Stimulated activated CD8-positive, alpha-beta memory T cell treated with anti-CD3 and anti-CD28 coated beads, Interleukin-7, amount 100 ng/mL, for 1 hour (primary cell): ENCODE results near the gene ANKRD66.
"Not testable (repeated sequence)": the region's sequence is repeated elsewhere in the genome, so short reads cannot be mapped to it uniquely, and the experiment has no call there.

Source experiments
- DNase-seq, 2 donors: peaks; one replicate each; pipeline ENCODE4 v3.0.0-alpha.2; 2020; ENCODE audit warnings: low read depth in 2 of 2

The ANKRD66 gene

DNA sequence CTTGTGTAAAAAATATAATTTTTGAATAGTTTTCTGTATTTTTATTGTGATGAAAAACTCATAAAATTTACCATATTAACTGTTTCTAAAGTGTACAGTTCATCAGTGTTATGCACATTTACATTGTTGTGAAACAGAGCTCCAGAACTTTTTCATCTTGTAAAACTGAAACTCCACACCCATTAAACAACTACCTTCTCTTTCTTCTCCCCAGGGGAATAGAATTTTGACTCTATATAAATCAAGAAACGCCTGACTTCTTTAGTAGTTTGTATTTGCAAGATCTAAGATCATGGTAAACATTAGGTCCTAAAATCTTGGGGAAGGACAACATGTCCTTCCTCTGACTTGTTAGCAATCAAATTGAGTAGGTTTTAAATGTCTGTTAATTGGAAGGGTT is 9.1 kb downstream of the ANKRD66 start:
- no peak for DNase-seq

DNA sequence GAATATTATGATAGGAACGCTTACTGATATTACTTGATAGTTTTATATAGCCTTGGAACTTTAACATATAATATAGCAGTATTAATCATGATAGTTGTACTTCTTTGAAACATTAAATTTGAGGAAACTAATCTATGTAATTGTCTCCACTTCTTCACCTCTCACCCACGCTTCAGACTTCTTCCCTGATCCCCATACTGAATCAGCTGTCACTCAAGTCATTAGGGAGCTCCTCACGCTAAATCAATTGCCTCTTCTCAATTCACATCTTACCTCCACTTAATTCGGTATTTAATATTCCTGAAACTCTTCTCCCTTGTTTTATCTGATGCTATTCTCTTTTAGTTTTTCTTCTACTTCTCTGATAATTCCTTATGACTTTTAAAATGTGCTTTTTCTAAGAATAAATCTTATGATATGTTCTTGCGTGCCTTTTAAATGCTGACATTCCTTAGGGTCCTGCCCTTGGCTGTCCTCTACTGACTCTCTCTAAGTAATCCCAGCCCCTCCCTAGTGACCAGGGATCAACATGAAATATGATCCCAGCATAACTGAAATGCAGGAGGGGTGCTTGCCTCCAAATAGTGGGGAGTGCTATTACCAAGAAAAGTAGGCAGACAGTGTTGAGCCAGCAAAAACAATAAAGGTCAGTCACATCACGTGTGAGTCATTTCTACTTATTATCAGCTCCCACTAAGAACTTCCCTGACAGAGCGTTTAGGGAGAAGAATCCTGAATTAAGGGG is 9.9 kb downstream of the ANKRD66 start:
- DNase-seq: no peak

DNA sequence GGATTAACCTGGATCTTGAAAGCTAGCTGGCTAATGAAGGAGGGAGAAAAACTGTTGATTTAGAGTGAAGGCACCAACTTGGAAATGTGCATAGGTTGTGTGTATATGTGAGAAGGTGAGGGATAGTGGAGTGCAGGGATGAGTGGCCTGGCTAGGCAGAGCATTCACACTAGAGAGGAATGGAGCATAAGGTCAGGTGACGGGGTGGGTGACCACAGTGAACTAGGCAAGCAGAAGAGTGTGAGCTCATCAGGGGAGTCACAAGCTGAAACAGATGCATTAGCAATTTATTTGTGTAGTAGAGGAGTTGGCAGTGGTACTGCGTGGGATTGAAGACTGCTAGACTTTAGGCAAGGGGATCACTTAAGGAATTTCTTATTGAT is 10.5 kb downstream of the ANKRD66 start:
- DNase-seq: no peak

DNA sequence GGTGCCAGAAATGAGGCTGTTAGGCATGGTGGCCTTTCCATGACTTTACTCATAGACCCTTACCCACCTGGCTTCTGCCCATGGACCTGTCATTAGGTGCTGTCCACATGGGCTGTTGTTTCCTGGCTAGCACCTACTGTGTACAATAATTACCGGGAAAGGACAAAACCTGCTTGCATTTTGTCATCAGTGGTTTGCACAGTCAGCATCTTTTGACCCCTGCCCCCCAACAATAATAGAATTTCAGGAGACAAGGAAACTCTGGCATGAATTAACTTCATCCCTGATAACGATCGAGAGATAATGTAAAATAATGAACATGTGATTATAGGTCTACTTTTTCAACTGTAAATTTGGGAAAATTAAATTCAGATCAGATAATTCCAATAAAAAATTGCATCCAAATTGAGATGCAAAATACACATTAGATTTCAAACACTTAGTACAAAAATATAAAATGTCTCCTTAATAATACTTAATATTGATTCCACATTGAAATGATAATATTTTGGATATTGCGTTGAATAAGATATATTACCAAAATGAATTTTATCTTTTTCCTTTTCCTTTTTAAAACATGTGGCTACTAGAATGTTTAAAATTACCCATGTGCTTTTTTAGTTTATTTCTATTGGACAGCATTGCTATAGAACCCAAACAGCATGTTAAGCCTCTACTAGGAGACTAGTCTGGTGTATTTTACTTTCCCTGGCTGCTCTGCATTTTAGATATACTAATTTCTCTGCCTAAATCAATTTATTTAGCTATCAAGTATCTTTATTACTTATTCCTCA is 12.4 kb downstream of the ANKRD66 start:
- no peak for DNase-seq

DNA sequence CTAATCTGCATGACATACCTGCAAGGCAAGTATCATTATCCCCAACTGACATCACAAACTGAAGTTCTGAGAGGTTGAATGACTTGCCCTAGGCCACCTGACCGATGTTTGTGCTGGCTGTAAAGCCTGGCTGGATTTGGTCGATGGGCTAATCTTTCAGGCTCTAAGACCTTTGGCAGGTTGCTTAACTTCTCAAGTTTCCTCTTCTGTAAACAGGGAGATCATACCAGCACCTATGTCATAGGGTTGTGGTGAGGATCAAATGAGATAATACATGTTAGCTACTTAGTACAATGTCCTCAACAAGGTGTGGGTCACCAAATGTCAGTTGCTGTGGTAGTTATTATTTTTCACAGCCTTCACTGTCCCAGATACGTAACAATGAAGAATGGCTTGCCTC is 14.2 kb downstream of the ANKRD66 start:
- DNase-seq: no peak

DNA sequence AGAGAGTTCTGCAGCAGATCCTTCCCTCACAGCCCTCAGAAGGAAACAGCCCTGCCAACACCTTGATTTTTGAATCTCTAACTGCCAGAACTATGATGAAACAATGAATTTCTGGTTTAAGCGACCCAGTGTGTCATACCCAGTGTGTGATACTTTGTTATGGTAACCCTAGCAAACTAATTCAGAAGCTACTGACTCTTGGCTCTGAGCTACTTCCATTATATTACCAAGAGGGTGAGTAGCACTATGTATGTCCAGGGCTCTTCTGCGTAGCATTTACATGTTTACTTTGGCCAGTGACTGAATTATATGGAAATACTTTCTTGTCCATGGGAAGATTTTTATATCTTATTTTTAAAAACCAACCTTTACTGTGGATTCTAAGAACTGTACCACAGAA is 16.7 kb downstream of the ANKRD66 start:
- no peak for DNase-seq

DNA sequence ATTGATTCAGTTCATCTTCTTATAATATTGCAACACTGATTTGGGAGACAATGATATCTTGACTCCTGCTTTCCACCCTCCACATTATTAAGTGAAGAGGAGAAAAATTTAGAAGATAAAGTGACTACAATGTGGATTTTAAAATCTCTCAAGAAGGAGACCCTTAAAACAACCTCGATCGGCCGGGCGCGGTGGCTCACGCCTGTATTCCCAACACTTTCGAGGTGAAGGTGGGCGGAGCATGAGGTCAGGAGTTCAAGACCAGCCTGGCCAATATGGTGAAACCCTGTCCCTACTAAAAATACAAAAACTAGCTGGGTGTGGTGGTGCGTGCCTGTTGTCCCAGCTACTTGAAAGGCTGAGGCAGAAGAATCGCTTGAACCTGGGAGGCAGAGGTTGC is 17.5 kb downstream of the ANKRD66 start:
- DNase-seq: not testable (repeated sequence)

DNA sequence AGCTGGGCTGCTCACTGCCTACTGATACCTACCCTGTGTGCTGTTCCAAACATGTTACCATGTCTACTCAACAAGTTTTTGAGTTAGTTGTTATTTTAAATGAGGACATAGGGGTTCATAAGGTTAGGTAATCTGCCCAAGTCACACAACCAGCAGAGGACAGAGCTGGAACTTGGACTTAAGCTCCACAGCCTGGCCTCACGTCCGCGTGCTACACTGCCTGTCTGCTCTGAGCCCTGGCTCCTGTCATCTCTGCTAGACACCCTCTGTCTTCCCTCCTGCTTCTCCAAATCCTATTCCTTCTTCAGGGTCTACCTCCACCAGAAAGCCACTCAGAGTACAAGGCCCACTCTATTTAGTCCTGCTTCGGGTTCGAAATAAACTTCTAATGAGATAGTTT is 18.2 kb downstream of the ANKRD66 start:
- no peak for DNase-seq

DNA sequence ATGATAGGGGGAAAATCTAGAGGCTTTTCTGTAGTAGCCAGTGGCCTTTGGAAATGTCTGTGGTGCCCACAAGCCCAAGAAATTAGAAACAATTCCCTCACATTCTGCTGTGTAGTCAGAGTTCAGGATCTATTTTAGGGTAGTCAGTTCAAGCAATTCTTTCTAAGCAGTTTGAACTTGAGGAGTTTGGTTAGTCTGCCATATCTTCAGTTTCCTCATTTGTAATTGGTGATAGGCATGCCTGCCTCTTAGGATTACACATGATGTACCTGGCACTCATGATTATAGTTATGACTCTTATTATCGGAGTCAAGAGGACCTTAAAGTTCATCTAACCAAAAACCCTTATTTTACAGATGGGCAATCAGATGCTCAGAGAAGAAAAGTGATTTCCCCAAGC is 25.3 kb downstream of the ANKRD66 start:
- no peak for DNase-seq

DNA sequence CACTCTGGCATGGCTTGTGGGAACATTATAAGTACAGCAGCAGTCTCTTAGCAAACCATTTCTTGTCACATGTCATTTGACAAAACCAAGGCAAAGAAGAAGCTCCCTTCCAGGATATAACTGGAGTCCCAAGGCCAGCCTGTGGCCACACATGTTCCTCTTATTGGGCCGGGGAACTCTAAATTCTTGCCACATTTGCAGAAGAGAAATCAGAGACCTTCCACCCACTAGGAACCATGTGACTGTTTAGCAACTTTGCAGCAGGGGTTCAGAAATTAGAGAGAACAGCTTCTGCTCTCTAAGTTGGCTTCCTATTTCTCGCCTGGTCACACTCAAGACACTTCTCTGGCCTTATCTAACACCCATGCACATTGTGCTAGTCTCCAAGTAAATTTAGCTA is 26.0 kb downstream of the ANKRD66 start:
- DNase-seq: no peak

DNA sequence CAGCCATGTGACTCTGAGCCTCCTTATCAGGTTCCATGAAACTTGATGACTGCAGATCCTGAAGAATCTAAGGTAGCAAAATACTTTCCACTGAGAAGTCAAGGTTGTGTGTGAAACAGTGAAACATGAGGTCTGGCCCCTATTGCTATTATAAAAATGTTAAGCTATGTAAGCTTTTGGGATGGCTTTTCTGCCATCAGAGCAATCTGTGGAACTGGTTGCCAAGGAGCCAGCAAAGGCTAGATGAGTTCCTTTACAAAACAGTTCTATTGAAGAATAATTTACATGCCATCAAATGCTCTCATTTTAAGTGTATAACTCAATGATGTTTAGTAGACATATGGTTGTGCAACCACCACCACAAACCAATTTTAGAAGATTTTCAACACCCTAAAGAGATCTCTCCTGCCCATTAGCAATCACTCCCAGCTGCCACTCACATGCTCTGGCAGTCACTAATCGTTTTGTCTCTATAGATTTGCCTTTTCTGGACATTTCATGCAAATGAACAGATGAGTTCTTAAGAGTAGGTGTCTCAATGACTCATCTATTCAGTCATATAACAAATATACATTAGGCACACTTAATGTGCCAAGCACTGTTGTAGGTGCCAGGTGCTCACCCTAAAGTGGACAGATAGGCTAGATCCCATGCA is 26.6 kb downstream of the ANKRD66 start:
- DNase-seq: no peak

DNA sequence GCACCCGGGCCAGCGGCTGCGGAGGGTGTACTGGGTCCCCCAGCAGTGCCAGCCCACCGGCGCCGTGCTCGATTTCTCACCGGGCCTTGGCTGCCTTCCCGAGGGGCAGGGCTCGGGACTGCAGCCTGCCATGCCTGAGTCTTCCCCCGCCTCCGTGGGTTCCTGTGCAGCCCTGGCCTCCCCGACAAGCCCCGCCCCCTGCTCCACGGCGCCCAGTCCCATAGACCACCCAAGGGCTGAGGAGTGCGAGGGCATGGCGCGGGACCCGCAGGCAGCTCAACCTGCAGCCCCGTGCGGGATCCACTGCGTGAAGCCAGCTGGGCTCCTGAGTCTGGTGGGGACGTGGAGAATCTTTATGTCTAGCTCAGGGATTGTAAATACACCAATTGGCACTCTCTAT is 28.0 kb downstream of the ANKRD66 start:
- not testable (repeated sequence) for DNase-seq

DNA sequence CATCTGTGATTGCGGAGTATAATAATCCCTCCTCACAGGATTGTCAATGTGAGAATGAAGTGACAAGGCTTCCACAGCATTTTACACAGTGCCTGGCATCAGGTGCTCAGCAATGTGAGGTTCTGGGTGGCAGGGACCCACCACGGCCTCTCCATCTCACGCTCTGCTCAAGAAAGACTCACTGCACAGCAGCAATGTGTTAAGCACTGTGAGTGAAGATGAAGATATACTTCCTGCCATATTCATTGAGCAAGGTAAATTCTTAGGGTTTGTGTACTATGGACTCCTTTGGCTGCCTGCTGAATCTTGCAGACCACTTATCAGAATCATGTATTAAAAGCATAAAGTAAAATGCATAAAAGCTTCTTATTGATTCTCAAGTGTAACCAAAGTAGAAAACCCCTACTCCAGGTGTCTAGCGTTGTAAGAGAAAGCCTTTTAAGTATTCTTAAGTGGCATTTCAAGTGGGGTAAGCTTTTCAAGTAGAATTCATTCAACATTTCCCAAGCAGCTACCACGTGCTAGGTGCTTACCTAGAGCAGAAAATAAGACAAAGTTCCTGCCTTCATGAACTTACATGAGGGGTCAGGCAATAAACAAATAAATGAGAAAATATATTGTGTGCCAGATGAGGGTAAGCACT is 29.5 kb downstream of the ANKRD66 start:
- DNase-seq: no peak

DNA sequence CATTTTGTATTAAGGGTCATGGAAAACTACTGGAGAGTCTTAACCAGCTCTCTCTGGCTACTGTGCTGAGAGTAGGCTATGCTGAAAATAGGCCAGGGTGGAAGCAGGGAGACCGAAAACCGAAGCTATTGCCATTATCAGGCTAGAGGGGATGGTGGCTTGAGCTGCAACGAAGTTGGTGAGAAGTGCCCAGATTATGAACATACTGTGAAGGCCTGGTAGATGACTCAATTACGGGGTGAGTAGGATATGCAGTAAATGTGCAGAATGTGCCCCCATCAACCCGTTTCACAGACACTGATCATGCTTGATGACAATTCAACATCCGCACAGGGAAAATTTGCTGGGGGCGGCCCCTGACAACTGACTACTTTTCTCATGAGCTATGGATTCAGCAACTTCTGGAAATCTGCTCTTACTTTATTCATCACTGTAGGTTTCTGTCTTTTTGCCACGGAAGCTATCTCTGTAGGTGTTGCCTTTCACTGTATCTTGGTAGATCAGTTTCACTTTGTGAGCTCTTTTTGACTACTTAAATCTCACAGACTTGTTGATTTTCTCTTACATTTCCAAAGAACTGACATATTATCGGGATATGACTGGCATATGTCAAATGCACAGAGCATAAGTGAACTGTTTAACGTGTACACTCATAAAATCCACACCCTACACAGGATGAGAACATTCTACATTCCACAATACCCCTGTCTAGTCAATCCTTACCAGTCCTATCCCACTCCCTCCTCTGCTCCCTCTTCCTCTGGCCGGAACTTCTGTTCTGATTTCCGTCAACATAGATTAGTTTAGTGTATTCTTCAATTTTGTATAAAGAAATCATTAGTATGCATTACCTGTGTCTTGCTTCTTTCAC is 31.0 kb downstream of the ANKRD66 start:
- DNase-seq: no peak

DNA sequence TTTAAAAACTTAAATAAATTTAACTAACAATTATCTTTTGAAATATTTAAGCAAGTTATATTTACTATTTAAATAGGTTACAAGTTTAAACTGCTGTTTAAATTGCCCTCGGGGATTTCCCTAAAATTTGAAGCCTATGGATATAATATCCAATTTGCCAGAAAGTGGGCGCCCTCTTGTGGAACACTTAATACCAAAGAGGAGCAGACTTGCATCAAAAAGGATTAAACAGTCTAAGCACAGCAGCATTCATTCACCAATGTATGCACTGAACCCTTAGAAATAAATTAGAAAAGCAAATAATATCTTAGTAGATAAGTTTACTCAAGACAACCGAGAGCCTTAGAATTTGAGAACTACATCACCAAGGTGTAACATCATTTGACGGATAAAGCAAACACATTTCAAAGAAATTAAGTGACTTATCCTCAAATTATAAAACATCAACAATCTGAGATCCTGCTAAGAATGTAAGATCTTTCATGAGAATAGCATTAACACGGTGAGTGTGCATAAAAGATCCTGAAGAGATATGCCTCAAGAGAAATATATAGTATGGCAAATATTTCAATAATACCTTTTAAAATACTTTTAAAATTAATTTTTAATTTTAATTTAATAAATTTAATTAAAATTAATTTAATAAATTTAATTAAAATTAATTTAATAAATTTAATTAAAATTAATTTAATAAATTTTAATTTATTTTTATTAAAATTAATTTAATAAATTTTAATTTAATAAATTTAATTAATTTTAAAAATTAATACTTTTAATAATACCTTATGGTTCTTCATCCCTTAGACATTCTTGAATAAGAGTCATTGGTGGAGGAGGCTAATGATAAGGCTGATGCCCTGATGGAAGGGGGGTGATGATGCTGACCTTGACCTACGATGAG is 35.0 kb downstream of the ANKRD66 start:
- DNase-seq: no peak

DNA sequence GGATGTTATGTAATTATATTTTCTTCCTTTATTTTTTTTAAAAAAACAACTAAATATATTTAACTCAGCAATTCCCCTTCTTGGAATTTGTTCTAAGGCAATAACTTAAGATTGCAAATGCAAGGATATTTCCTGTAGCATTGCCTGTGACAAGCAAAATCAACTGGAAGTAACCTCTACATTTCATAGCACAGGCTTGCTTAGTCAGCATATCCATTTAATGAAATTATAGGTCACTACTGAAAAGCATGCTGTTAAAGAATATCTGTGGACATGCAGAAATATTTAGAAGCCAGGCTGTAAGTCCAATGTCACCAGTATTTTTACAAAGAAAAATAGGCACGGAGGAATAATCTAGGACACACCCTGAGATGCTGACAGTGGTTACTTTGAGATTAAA is 37.8 kb downstream of the ANKRD66 start:
- no peak for DNase-seq

DNA sequence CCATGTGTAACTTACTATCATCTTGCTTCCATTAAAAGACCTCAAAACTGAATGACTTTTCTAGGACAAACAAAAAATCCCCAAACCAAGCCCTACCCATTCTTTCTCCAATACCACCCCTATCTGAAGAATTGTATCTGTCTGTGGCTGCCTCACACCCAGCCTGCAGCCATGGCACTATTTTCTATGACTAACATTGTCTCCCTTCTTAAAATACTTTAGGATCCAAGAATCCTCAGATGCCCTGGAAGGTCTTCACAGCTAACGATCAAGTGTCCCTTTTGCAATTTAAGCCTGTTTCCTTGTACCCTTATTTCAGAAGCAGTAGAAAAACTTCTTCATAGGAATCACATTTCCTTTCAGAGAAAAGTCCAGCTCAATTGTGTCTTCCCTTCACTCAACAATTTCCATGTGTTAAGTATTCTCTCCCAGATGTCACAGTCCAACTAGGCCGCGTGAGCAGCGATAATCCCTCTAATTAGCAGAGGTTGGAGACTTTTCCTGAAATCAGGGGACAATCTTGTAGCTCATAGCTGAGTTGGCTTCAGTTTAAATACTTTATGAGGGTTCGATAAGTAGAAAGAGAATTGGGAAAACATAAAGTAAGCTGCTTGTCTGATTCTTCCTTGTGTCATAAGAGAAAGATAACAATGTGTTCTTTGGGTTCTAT is 41.3 kb downstream of the ANKRD66 start:
- no peak for DNase-seq

DNA sequence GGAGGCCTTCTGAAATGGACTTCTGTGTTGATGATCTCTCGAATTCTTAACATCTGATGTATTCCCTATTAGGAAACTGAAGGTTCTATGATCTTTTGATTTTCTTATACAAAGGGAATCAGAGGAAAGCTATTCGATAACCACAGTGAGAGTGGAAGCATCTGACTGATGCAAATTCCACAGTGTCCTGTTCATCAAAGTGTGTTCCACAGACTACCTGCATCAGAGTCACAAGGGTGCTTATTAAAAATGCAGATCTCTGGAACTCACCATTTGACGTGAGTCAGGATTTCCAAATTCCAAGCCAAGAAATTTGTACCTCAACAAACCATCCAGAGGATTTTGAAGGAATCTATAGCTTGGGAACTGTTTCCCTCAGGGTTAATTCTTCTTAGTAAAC is 42.1 kb downstream of the ANKRD66 start:
- no peak for DNase-seq

DNA sequence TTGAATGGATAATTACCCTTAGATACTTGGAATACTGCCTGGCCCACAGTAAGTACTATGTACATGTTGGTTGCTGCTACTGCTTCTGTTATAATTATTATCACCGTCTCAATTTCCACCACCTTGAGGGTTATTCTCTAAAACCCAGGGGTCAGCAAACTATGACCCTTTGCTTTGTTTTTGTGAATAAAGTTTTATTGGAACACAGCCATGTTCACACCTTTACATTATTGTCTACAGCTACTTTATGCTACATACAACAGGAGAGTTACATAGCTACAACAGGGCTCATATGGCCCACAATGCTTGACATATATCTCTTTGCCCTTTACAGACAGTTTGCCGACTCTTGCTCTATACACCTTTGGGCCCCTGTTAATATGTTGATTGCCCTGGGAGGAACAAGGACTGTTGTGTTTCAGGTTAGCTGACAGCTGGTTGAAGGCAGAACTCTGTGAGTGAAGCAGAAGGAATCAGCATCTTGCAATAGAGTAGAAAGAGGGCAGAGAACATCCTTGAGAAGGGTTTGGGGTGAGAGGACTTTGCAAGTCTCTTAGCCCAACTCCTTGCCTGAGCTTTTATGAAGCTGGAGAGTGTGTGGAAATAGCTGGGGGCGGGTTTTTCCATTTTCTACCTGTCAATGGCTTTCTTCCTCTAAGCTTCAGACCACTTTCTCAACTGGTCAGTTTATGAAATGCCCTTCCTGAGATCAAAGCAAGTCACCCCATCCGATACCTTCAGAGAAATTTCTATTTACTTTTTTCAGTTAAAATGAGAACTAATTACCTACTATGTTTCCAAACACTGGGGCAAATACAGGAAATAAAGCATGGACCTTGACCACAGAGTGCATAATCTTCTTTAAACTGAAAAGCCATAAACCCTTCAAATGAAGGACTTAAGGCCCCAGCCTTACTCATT is 43.0 kb downstream of the ANKRD66 start:
- no peak for DNase-seq
